ENCODE data around the gene PDIA5.
A peak's percentile ranks its signal among the peaks of the same experiment; 100 is the strongest.

The PDIA5 gene

GRCh38 chr3:123201557-123202427 is 135.0 kb downstream of the PDIA5 start, which contains the start of gene SEC22A:
Gene SEC22A (plus strand): TSS chr3:123201943. CDS start chr3:123209218, 7,275 bp downstream.
- TF ChIP-seq CTCF (IDR thresholded peaks at IDR 0.05; ENCODE audit: extremely low read depth, missing control alignments), result no peak
- DNase-seq (ENCODE audit: low spot score), result peak; percentile 93

GRCh38 chr3:123202451-123202850 is 135.6 kb downstream of the PDIA5 start:
- no peak for TF ChIP-seq CTCF (IDR thresholded peaks at IDR 0.05; ENCODE audit: extremely low read depth, missing control alignments)
- DNase-seq (ENCODE audit: low spot score), result peak; percentile 8

All from GM20000 (cell line).